GM06990 (cell line): ENCODE data around the gene GOLGA6C.
"Not testable (repeated sequence)": the region's sequence is repeated elsewhere in the genome, so short reads cannot be mapped to it uniquely, and the experiment has no call there.

Experiments used
- DNase-seq: peaks from one replicate; pipeline ENCODE4 v3.0.0-alpha.2; 2011; ENCODE audit not compliant: insufficient read length; ENCODE audit errors: extremely low read depth
- H3K27me3 ChIP-seq: replicated peaks from 2 replicates; pipeline ENCODE4 v1.6.0; 2011; ENCODE audit warnings: low read length; ENCODE audit not compliant: control insufficient read depth, insufficient read depth
- H3K36me3 ChIP-seq: 2 replicates; pipeline ENCODE4 v1.5.1; 2011; ENCODE audit warnings: low read length; ENCODE audit not compliant: control insufficient read depth, insufficient read depth
- H3K4me3 ChIP-seq: replicated peaks from 2 replicates; pipeline ENCODE4 v1.5.1; 2011; ENCODE audit warnings: low read depth, mild to moderate bottlenecking, control low read depth, low read length
- TF ChIP-seq, protein P1 (sequence below): IDR thresholded peaks from 2 replicates; pipeline ENCODE4 v1.5.1; 2011; ENCODE audit warnings: low read length, control low read depth, mild to moderate bottlenecking, inconsistent platforms; ENCODE audit not compliant: insufficient read depth, poor library complexity, severe bottlenecking

The GOLGA6C gene

DNA sequence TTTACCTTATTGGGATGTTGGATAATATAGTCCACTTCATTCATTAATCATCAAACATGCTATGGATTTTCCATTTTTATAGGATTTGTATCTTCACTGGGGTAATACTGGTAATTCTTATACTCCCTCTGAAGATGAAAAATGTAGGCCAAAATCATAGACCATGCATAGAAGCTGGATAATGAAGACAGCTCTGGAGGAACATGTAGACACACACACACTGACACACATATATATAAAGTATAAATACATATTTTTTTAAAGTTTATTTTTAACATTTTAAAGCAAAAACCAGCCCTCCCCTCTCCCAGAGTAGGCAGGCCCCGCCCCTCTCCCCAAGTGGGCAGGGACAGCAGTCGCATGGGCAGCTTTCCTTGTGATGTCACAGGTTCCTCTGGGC, at the start of gene GOLGA6C:
Gene GOLGA6C (plus strand): TSS at position 301 of the 400 bp plus-strand sequence. CDS start 265 bp downstream, outside the sequence.
- H3K4me3 ChIP-seq, H3K27me3 ChIP-seq, H3K36me3 ChIP-seq, DNase-seq: not testable (repeated sequence)

GRCh38 chr15:75208501-75209288, 49.4 kb upstream of the GOLGA6C start:
- H3K4me3 ChIP-seq: no peak overlapping the region
- TF ChIP-seq, protein P1, sequence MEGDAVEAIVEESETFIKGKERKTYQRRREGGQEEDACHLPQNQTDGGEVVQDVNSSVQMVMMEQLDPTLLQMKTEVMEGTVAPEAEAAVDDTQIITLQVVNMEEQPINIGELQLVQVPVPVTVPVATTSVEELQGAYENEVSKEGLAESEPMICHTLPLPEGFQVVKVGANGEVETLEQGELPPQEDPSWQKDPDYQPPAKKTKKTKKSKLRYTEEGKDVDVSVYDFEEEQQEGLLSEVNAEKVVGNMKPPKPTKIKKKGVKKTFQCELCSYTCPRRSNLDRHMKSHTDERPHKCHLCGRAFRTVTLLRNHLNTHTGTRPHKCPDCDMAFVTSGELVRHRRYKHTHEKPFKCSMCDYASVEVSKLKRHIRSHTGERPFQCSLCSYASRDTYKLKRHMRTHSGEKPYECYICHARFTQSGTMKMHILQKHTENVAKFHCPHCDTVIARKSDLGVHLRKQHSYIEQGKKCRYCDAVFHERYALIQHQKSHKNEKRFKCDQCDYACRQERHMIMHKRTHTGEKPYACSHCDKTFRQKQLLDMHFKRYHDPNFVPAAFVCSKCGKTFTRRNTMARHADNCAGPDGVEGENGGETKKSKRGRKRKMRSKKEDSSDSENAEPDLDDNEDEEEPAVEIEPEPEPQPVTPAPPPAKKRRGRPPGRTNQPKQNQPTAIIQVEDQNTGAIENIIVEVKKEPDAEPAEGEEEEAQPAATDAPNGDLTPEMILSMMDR: no peak
- H3K36me3 ChIP-seq: peaks cover 82% of the 10 kb centered on the region
- DNase-seq: no peak
- H3K27me3 ChIP-seq: no peaks in the 10 kb centered on the region

GRCh38 chr15:75209289-75209676, 48.9 kb upstream of the GOLGA6C start:
- no peak for DNase-seq
- Histone ChIP-seq H3K4me3 (no peak overlapping the region), H3K27me3 (no peaks in the 10 kb centered on the region), H3K36me3 (peaks cover 88% of the 10 kb centered on the region)
- TF ChIP-seq, protein P1: no peak

DNA sequence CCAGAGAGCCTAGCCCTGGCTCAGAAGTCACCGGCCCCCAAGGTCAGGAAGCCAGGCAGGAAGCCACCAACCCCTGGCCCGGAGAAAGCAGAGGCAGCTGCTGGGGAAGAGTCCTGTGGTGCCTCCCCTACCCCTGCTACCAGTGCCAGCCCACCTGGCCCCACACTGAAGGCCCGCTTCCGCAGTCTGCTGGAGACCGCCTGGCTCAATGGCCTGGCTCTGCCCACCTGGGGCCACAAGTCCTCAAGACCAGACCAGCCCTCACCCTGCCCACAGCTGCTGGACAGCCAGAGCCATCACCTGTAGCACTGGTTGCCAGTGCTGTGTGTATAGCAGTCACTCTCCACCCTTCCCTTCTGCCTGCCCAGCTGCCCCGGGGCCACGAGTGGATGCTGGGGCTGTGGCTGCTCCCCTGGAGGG, 47.3 kb upstream of the GOLGA6C start:
- no peak for DNase-seq
- peaks cover 85% of the 10 kb centered on the region for H3K36me3 ChIP-seq
- H3K27me3 ChIP-seq: no peaks in the 10 kb centered on the region
- TF ChIP-seq, protein P1: no peak
- no peak overlapping the region for H3K4me3 ChIP-seq

DNA sequence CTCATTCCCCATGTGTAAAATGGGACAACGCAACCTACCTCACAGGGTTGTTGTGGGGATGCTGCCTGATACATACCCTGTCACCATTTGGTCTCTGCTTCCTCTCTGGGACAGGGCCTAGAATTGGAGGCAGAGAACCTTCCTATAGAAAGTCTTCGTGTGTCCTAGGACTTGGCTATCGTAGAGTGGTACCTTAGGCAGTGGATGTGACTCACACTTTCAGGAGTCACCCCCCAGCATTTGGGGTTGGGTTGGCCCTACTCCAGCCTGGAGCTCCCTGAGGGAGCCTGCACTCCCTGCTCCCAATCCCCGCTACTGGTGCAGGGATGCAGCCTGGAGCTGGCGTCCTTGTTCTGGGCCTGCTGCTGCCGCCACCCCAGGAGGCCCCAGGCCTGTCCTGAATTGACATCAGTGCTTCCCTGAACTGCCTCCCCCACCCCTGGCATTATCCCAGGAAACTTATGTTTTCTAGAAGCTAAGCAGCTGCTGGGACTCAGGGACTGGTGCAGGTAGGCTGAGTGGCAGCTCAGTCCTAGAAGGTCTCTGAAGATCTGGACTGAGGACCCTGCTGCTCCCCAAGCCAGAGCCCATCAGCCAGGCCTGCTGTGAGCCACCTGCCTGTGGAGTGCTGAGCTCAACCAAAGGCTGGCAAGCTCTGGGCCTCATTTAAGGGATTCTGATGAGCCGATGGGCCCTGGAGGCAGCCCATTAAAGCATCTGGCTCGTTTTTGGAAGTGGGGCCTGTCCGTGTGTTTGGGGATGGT, 46.5 kb upstream of the GOLGA6C start:
- Histone ChIP-seq H3K4me3 (no peak overlapping the region), H3K27me3 (no peaks in the 10 kb centered on the region), H3K36me3 (peaks cover 78% of the 10 kb centered on the region)
- DNase-seq: no peak
- TF ChIP-seq, protein P1: no peak

- H3K27me3 ChIP-seq: no peaks in the 10 kb centered on the region
- TF ChIP-seq, protein P1: no peak
- no peak for DNase-seq
- H3K36me3 ChIP-seq: peaks cover 71% of the 10 kb centered on the region
- H3K4me3 ChIP-seq: no peak overlapping the region
Observed at GRCh38 chr15:75212200-75212858, 45.8 kb upstream of the GOLGA6C start.
